ENCODE data around the gene ARHGAP26. TPM values are rescaled to one million over a fixed set of nuclear protein-coding genes. Genes with fewer than 3 reads are reported as not detected.
"Not testable (repeated sequence)": the region's sequence is repeated elsewhere in the genome, so short reads cannot be mapped to it uniquely, and the experiment has no call there.

ARHGAP26 gene
- total RNA-seq, 1 donor = 7.6 TPM

DNA sequence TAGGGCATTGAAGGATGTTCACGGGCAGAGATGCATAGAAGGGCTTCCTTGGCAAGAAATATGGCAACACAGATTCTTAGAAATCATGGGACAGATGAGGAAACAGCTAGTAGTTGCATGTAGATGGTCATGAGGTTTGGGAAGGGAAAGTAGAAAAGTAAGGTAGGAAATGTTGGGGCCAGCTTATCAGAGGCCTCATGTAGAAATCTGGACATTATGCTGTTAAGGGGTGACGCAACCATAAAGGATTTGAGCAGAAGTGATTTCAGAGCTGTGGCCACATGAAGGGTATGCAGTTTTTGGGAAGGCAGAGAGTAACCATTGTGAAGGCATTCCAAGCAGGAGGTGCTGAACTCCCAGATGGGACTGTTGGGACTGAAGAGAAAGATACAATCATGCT is 224.0 kb downstream of the ARHGAP26 start:
- Histone ChIP-seq H2AFZ (ENCODE audit: low read length) (no peak overlapping the region), H3K9me3 (ENCODE audit: low read depth, low read length) (no peaks in the 10 kb centered on the region), H3K4me1 (ENCODE audit: insufficient read depth, low read length) (no peaks in the 10 kb centered on the region), H3K27ac (ENCODE audit: low read depth, low read length) (no peak overlapping the region), H3K27me3 (ENCODE audit: insufficient read depth, low read length) (no peaks in the 10 kb centered on the region), H4K20me1 (ENCODE audit: insufficient read depth, low read length) (no peaks in the 10 kb centered on the region), H3K4me2 (ENCODE audit: insufficient read depth, low read length) (no peak overlapping the region), H3K4me3 (ENCODE audit: insufficient read depth, low read length) (no peak overlapping the region), H3K79me2 (ENCODE audit: insufficient read depth, low read length) (no peaks in the 10 kb centered on the region), H3K36me3 (ENCODE audit: insufficient read depth, low read length) (no peaks in the 10 kb centered on the region)
- DNase-seq (ENCODE audit: insufficient read length, low spot score, missing footprints) = no peak
- TF ChIP-seq, protein P1, sequence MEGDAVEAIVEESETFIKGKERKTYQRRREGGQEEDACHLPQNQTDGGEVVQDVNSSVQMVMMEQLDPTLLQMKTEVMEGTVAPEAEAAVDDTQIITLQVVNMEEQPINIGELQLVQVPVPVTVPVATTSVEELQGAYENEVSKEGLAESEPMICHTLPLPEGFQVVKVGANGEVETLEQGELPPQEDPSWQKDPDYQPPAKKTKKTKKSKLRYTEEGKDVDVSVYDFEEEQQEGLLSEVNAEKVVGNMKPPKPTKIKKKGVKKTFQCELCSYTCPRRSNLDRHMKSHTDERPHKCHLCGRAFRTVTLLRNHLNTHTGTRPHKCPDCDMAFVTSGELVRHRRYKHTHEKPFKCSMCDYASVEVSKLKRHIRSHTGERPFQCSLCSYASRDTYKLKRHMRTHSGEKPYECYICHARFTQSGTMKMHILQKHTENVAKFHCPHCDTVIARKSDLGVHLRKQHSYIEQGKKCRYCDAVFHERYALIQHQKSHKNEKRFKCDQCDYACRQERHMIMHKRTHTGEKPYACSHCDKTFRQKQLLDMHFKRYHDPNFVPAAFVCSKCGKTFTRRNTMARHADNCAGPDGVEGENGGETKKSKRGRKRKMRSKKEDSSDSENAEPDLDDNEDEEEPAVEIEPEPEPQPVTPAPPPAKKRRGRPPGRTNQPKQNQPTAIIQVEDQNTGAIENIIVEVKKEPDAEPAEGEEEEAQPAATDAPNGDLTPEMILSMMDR (IDR thresholded peaks at IDR 0.05; ENCODE audit: extremely low read depth, low read depth, low read length) = no peak

DNA sequence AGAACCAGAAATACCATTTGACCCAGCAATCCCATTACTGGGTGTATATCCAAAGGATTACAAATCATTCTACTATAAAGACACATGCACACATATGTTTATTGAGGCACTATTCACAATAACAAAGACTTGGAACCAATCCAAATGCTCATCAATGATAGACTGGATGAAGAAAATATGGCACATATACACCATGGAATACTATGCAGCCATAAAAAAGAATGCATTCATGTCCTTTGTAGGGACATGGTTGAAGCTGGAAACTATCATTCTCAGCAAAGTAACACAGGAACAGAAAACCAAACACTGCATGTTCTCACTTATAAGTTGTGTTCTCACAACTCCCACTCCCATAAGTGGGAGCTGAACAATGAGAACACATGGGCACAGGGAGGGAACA is 225.4 kb downstream of the ARHGAP26 start:
- H3K4me1 ChIP-seq (ENCODE audit: insufficient read depth, low read length); H3K36me3 ChIP-seq (ENCODE audit: insufficient read depth, low read length); H3K79me2 ChIP-seq (ENCODE audit: insufficient read depth, low read length): not testable (repeated sequence)

DNA sequence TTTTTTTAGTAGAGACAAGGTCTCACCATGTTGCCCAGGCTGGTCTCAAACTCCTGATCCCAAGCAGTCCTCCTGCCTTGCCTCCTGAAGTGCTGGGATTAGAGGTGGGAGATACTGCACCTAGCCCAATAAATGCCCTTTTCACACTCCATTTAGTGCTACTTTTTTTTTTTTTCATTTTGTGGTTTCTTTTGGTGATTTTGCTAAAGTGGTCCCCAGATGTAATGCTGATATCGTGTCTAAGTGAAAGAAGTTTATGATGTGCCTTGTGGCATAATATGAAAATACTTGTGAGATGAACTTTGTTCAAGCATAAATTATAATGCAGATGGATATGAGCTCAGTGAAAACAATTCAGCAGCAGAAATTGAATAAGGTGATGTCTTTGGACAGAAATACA is 227.4 kb downstream of the ARHGAP26 start:
- Histone ChIP-seq H3K79me2 (ENCODE audit: insufficient read depth, low read length) (no peaks in the 10 kb centered on the region), H3K4me3 (ENCODE audit: insufficient read depth, low read length) (no peak overlapping the region), H3K9me3 (ENCODE audit: low read depth, low read length) (no peaks in the 10 kb centered on the region), H4K20me1 (ENCODE audit: insufficient read depth, low read length) (no peaks in the 10 kb centered on the region), H3K4me2 (ENCODE audit: insufficient read depth, low read length) (no peak overlapping the region), H3K27me3 (ENCODE audit: insufficient read depth, low read length) (no peaks in the 10 kb centered on the region), H3K27ac (ENCODE audit: low read depth, low read length) (no peak overlapping the region), H3K4me1 (ENCODE audit: insufficient read depth, low read length) (peaks cover 13% of the 10 kb centered on the region), H2AFZ (ENCODE audit: low read length) (no peak overlapping the region), H3K36me3 (ENCODE audit: insufficient read depth, low read length) (no peaks in the 10 kb centered on the region)
- no peak for DNase-seq (ENCODE audit: insufficient read length, low spot score, missing footprints)
- TF ChIP-seq, protein P1 (IDR thresholded peaks at IDR 0.05; ENCODE audit: extremely low read depth, low read depth, low read length) = no peak

More for the DNA sequence above, 225.4 kb downstream of the ARHGAP26 start:
- H4K20me1 ChIP-seq (ENCODE audit: insufficient read depth, low read length); H3K27me3 ChIP-seq (ENCODE audit: insufficient read depth, low read length); DNase-seq (ENCODE audit: insufficient read length, low spot score, missing footprints); H3K27ac ChIP-seq (ENCODE audit: low read depth, low read length); H2AFZ ChIP-seq (ENCODE audit: low read length); H3K4me2 ChIP-seq (ENCODE audit: insufficient read depth, low read length); H3K4me3 ChIP-seq (ENCODE audit: insufficient read depth, low read length); H3K9me3 ChIP-seq (ENCODE audit: low read depth, low read length): not testable (repeated sequence)

DNA sequence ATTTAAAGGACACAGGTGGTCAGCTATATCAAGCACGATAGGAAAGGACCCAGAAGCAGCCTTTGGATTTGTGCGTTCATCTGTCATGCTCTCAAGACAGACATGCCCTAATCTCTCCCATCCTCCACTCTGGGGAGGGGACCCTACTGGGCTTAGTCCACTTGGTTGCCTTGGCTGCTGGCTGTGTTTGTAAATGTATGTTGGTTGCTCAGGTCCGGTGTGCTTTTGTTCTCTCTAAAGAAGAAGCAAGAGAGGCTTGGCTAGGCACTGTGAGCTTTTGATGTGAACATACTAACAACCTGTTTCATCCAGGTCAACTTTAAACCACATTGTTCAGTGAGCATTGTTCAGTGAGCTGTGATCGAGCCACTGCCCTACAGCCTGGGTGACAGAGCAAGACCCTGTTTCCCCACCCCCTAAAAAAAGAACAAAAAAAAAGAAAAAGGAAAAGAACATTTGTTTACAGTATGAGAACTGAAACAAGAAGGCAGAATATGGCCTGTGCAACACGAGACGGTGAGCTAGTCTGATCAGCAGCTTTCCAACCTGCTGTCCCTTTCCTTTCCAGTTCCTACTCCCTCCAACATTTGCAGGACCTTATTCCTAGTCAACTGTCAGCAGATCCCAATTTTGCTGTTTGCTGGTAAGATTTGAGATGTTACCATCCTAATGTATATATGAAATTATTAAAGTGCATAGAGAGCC is 228.3 kb downstream of the ARHGAP26 start:
- no peaks in the 10 kb centered on the region for H3K9me3 ChIP-seq (ENCODE audit: low read depth, low read length)
- no peaks in the 10 kb centered on the region for H3K27me3 ChIP-seq (ENCODE audit: insufficient read depth, low read length)
- peaks cover 21% of the 10 kb centered on the region for H3K4me1 ChIP-seq (ENCODE audit: insufficient read depth, low read length)

DNA sequence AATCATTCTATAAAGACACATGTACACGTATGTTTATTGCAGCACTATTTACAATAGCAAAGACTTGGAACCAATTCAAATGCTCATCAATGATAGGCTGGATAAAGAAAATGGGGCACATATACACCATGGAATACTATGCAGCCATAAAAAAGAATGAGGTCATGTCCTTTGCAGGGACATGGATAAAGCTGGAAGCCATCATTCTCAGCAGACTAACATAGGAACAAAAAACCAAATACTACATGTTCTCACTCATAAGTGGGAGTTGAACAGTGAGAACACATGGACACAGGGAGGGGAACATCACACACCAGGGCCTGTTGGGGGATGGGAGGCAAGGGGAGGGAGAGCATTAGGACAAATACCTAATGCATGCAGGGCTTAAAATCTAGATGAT is 230.4 kb downstream of the ARHGAP26 start:
- H3K27me3 ChIP-seq (ENCODE audit: insufficient read depth, low read length); DNase-seq (ENCODE audit: insufficient read length, low spot score, missing footprints); H3K4me2 ChIP-seq (ENCODE audit: insufficient read depth, low read length); H4K20me1 ChIP-seq (ENCODE audit: insufficient read depth, low read length); H3K79me2 ChIP-seq (ENCODE audit: insufficient read depth, low read length); H3K9me3 ChIP-seq (ENCODE audit: low read depth, low read length); H2AFZ ChIP-seq (ENCODE audit: low read length); H3K4me3 ChIP-seq (ENCODE audit: insufficient read depth, low read length); H3K27ac ChIP-seq (ENCODE audit: low read depth, low read length); H3K36me3 ChIP-seq (ENCODE audit: insufficient read depth, low read length): not testable (repeated sequence)
- H3K4me1 ChIP-seq (ENCODE audit: insufficient read depth, low read length) = peaks cover 21% of the 10 kb centered on the region

More for the DNA sequence above, 228.3 kb downstream of the ARHGAP26 start:
- Histone ChIP-seq H3K4me2 (ENCODE audit: insufficient read depth, low read length) (no peak overlapping the region), H3K79me2 (ENCODE audit: insufficient read depth, low read length) (no peaks in the 10 kb centered on the region), H3K36me3 (ENCODE audit: insufficient read depth, low read length) (no peaks in the 10 kb centered on the region), H2AFZ (ENCODE audit: low read length) (no peak overlapping the region), H3K27ac (ENCODE audit: low read depth, low read length) (no peak overlapping the region), H3K4me3 (ENCODE audit: insufficient read depth, low read length) (no peak overlapping the region), H4K20me1 (ENCODE audit: insufficient read depth, low read length) (no peaks in the 10 kb centered on the region)
- TF ChIP-seq, protein P1 (IDR thresholded peaks at IDR 0.05; ENCODE audit: extremely low read depth, low read depth, low read length) = no peak
- no peak for DNase-seq (ENCODE audit: insufficient read length, low spot score, missing footprints)
